ENCODE data around the gene PCDH17.

The PCDH17 gene

DNA sequence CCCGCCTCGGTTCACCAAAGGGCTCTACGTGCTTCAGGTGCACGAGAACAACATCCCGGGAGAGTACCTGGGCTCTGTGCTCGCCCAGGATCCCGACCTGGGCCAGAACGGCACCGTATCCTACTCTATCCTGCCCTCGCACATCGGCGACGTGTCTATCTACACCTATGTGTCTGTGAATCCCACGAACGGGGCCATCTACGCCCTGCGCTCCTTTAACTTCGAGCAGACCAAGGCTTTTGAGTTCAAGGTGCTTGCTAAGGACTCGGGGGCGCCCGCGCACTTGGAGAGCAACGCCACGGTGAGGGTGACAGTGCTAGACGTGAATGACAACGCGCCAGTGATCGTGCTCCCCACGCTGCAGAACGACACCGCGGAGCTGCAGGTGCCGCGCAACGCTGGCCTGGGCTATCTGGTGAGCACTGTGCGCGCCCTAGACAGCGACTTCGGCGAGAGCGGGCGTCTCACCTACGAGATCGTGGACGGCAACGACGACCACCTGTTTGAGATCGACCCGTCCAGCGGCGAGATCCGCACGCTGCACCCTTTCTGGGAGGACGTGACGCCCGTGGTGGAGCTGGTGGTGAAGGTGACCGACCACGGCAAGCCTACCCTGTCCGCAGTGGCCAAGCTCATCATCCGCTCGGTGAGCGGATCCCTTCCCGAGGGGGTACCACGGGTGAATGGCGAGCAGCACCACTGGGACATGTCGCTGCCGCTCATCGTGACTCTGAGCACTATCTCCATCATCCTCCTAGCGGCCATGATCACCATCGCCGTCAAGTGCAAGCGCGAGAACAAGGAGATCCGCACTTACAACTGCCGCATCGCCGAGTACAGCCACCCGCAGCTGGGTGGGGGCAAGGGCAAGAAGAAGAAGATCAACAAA is 2.6 kb downstream of the PCDH17 start:
- DNase-seq (ENCODE audit: insufficient read length, low spot score) (no peak), FAIRE-seq (no peak)
- no peak for TF ChIP-seq POLR2A (IDR thresholded peaks at IDR 0.05; ENCODE audit: low read depth, low read length)
- no peak for TF ChIP-seq POLR2AphosphoS5 (IDR thresholded peaks at IDR 0.05; ENCODE audit: low read depth, low read length)
- no peak for TF ChIP-seq PAX5 (IDR thresholded peaks at IDR 0.05; ENCODE audit: insufficient read depth, low read length, severe bottlenecking)
- no peak for TF ChIP-seq POU2F2 (IDR thresholded peaks at IDR 0.05; ENCODE audit: low read depth, low read length)
- TF ChIP-seq SPI1 (IDR thresholded peaks at IDR 0.05; ENCODE audit: low read depth, low read length) = no peak
- no peak for TF ChIP-seq TAF1 (IDR thresholded peaks at IDR 0.05; ENCODE audit: low read depth, low read length)

DNA sequence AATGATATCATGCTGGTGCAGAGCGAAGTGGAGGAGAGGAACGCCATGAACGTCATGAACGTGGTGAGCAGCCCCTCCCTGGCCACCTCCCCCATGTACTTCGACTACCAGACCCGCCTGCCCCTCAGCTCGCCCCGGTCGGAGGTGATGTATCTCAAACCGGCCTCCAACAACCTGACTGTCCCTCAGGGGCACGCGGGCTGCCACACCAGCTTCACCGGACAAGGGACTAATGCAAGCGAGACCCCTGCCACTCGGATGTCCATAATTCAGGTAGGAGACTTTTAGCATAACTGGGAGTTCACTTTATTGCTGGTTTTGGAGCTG is 3.3 kb downstream of the PCDH17 start:
- DNase-seq (ENCODE audit: insufficient read length, low spot score) (no peak), FAIRE-seq (no peak)
- TF ChIP-seq SPI1 (IDR thresholded peaks at IDR 0.05; ENCODE audit: low read depth, low read length) = no peak
- no peak for TF ChIP-seq POU2F2 (IDR thresholded peaks at IDR 0.05; ENCODE audit: low read depth, low read length)
- no peak for TF ChIP-seq POLR2A (IDR thresholded peaks at IDR 0.05; ENCODE audit: low read depth, low read length)
- no peak for TF ChIP-seq TAF1 (IDR thresholded peaks at IDR 0.05; ENCODE audit: low read depth, low read length)
- no peak for TF ChIP-seq PAX5 (IDR thresholded peaks at IDR 0.05; ENCODE audit: insufficient read depth, low read length, severe bottlenecking)
- no peak for TF ChIP-seq POLR2AphosphoS5 (IDR thresholded peaks at IDR 0.05; ENCODE audit: low read depth, low read length)

DNA sequence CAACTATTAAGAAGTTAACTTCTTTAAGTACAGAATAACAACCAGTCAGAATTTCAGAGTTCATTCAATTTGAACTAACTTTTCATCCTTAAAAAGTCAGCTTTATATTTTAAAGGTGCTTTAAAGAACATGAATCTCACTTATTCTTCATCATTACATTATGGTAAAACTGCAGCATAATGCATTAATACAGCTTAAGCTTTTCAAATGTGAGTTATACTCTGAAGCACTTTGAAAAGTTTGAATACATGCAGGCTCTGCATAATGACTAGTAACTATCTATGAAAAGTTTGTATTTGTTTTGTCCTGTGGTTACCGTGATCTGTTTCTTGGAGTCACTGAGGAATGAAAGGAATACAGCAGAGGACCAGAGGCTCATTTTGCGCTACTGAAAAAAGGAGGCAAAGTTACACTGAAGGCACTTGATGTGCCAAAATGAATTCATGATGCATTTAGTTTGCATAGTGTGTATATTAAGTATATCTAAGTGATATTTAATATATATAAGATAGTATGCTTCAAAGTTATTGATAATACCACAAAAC is 4.1 kb downstream of the PCDH17 start:
- FAIRE-seq = no peak
- DNase-seq (ENCODE audit: insufficient read length, low spot score) = no peak
- no peak for TF ChIP-seq POLR2AphosphoS5 (IDR thresholded peaks at IDR 0.05; ENCODE audit: low read depth, low read length)
- TF ChIP-seq PAX5 (IDR thresholded peaks at IDR 0.05; ENCODE audit: insufficient read depth, low read length, severe bottlenecking) = no peak
- no peak for TF ChIP-seq TAF1 (IDR thresholded peaks at IDR 0.05; ENCODE audit: low read depth, low read length)
- TF ChIP-seq SPI1 (IDR thresholded peaks at IDR 0.05; ENCODE audit: low read depth, low read length) = no peak
- TF ChIP-seq POLR2A (IDR thresholded peaks at IDR 0.05; ENCODE audit: low read depth, low read length) = no peak
- TF ChIP-seq POU2F2 (IDR thresholded peaks at IDR 0.05; ENCODE audit: low read depth, low read length) = no peak

DNA sequence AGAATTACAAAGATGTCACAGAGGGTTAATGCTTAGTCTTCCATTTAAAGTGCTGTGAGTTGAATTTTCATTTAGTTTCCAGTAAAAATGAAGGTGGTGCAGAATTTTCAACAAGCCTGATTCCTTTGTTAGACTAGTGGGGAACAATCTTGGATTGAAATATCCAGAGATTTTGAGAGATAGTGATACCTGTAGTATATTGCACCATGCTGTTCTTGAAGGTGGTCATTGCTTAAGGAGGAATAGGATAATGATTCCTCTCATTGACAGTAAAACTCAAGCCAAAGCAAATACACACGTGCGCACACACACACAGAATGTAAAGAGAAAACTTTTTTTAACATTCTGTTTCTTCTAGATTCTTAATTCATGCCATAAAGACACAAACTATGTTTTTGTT is 5.3 kb downstream of the PCDH17 start:
- FAIRE-seq (no peak), DNase-seq (ENCODE audit: insufficient read length, low spot score) (no peak)
- TF ChIP-seq POLR2AphosphoS5 (IDR thresholded peaks at IDR 0.05; ENCODE audit: low read depth, low read length) (no peak), POLR2A (IDR thresholded peaks at IDR 0.05; ENCODE audit: low read depth, low read length) (no peak), PAX5 (IDR thresholded peaks at IDR 0.05; ENCODE audit: insufficient read depth, low read length, severe bottlenecking) (no peak), TAF1 (IDR thresholded peaks at IDR 0.05; ENCODE audit: low read depth, low read length) (no peak), SPI1 (IDR thresholded peaks at IDR 0.05; ENCODE audit: low read depth, low read length) (no peak), POU2F2 (IDR thresholded peaks at IDR 0.05; ENCODE audit: low read depth, low read length) (no peak)

DNA sequence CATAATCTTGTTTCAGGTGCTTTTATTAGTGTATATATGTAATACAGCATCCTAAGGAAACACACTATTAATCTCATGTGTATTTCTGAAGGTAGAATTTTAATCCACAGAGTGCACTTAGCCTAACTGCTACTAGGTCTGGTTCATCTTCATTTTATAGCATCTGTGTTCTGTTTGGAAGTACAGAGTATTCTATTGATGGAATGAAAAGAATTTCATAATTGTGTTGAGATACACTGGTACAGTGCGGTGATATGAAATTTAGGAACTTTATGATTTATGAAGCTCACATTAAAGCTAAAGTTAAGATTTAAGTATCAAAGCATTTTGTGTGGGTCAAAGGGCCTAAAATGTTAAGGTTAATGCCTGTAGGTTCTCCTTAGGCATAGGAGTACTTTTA is 6.0 kb downstream of the PCDH17 start:
- TF ChIP-seq SPI1 (IDR thresholded peaks at IDR 0.05; ENCODE audit: low read depth, low read length) (no peak), POU2F2 (IDR thresholded peaks at IDR 0.05; ENCODE audit: low read depth, low read length) (no peak), PAX5 (IDR thresholded peaks at IDR 0.05; ENCODE audit: insufficient read depth, low read length, severe bottlenecking) (no peak), POLR2A (IDR thresholded peaks at IDR 0.05; ENCODE audit: low read depth, low read length) (no peak), TAF1 (IDR thresholded peaks at IDR 0.05; ENCODE audit: low read depth, low read length) (no peak)
- no peak for FAIRE-seq

DNA sequence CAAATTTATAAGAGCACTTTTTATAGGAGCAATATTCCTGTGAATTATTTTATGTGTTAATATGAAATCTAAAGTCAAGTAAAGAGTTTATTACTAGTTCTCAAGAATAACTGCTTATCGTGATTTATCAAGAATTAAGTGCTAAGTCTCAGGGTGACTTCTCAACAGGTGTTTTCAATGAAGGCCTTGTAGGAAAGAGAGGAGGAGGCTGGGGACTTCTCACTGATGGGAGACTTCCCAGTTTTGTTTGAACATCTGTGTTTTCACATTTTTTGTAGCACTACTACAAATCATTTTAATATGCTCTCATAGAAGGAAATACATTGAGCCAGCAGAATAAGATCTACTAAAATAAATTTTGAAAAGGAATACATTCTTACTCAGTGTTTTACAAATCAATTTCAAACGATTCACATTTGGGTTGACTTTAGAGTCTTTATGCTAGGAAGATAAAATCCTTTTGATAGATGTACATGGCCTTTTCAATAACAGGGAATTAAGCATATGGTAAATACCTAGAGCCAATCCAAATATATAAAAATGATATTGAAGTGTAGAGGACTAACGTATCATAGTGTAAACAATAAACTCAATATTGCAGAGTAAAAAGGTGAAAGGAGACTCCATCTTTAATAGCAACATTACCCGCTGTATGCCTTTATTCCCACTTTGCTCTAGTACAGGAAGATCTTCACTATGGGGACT is 6.8 kb downstream of the PCDH17 start:
- no peak for TF ChIP-seq POLR2AphosphoS5 (IDR thresholded peaks at IDR 0.05; ENCODE audit: low read depth, low read length)
- TF ChIP-seq SPI1 (IDR thresholded peaks at IDR 0.05; ENCODE audit: low read depth, low read length) = no peak
- no peak for TF ChIP-seq POLR2A (IDR thresholded peaks at IDR 0.05; ENCODE audit: low read depth, low read length)
- no peak for TF ChIP-seq PAX5 (IDR thresholded peaks at IDR 0.05; ENCODE audit: insufficient read depth, low read length, severe bottlenecking)
- TF ChIP-seq TAF1 (IDR thresholded peaks at IDR 0.05; ENCODE audit: low read depth, low read length) = no peak
- TF ChIP-seq POU2F2 (IDR thresholded peaks at IDR 0.05; ENCODE audit: low read depth, low read length) = no peak
- FAIRE-seq (no peak), DNase-seq (ENCODE audit: insufficient read length, low spot score) (no peak)

More for the DNA sequence above, 6.0 kb downstream of the PCDH17 start:
- DNase-seq (ENCODE audit: insufficient read length, low spot score) = no peak

DNA sequence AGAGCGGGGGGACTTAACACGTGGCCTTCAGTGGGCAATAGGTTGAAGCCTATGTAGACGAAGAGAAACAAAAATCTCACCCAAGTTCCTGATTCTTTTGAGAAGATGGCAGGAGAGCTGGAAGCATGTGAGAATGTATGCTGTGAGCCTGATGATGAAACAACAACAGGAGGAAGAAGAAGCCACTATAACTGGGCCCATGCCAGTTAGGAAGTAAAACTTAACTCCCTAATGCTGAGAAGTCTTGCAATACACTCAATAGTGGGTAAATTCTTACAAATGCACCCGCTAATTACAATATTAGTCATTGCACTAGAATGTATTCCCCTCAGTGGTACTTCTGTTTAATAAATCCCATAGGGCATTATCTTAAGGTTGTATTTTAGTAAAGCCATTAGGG is 9.1 kb downstream of the PCDH17 start:
- DNase-seq (ENCODE audit: insufficient read length, low spot score) (no peak), FAIRE-seq (no peak)
- no peak for TF ChIP-seq POLR2AphosphoS5 (IDR thresholded peaks at IDR 0.05; ENCODE audit: low read depth, low read length)
- TF ChIP-seq POLR2A (IDR thresholded peaks at IDR 0.05; ENCODE audit: low read depth, low read length) = no peak
- TF ChIP-seq SPI1 (IDR thresholded peaks at IDR 0.05; ENCODE audit: low read depth, low read length) = no peak
- no peak for TF ChIP-seq POU2F2 (IDR thresholded peaks at IDR 0.05; ENCODE audit: low read depth, low read length)
- no peak for TF ChIP-seq TAF1 (IDR thresholded peaks at IDR 0.05; ENCODE audit: low read depth, low read length)
- no peak for TF ChIP-seq PAX5 (IDR thresholded peaks at IDR 0.05; ENCODE audit: insufficient read depth, low read length, severe bottlenecking)

DNA sequence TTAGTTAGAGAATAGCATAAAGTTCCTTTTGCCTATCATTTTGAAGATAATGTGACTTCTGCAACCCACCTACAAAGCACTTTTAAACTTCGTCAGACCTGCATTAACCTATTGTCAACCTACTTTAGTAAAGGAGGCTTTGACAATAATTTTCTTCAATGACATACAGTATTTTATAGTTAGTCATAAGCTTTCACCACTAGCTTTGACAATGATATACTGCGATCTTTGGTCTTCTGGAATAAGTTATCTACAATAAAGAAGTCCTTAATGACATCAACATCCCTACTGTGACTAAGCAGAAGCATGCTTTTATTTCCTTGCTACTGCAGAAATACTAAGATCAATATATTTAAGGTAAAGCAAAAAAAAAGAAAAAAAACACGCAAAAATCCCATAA is 9.5 kb downstream of the PCDH17 start:
- DNase-seq (ENCODE audit: insufficient read length, low spot score) = no peak
- no peak for FAIRE-seq
- TF ChIP-seq SPI1 (IDR thresholded peaks at IDR 0.05; ENCODE audit: low read depth, low read length) (no peak), TAF1 (IDR thresholded peaks at IDR 0.05; ENCODE audit: low read depth, low read length) (no peak), POLR2A (IDR thresholded peaks at IDR 0.05; ENCODE audit: low read depth, low read length) (no peak), POLR2AphosphoS5 (IDR thresholded peaks at IDR 0.05; ENCODE audit: low read depth, low read length) (no peak), PAX5 (IDR thresholded peaks at IDR 0.05; ENCODE audit: insufficient read depth, low read length, severe bottlenecking) (no peak), POU2F2 (IDR thresholded peaks at IDR 0.05; ENCODE audit: low read depth, low read length) (no peak)

DNA sequence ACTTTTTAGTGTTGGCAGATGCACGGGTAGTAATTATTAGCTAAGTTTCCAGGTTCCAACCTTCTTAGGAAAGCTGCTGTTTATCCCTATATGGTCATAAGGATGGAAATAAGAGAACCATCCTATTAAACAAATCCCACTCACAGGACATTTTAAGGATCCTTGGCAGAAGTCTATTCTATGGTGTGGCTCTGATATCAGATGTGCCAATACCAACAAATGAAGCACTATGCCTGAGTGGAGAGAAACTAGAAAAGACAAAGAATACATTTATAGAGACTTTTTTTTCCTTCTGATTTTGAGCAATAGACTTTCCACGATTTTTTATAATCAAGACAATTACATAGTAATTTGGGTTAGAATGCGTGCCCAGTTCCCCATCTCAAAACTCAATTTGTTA is 12.6 kb downstream of the PCDH17 start:
- DNase-seq (ENCODE audit: insufficient read length, low spot score) = no peak
- no peak for FAIRE-seq
- TF ChIP-seq POLR2A (IDR thresholded peaks at IDR 0.05; ENCODE audit: low read depth, low read length) (no peak), POLR2AphosphoS5 (IDR thresholded peaks at IDR 0.05; ENCODE audit: low read depth, low read length) (no peak), TAF1 (IDR thresholded peaks at IDR 0.05; ENCODE audit: low read depth, low read length) (no peak), PAX5 (IDR thresholded peaks at IDR 0.05; ENCODE audit: insufficient read depth, low read length, severe bottlenecking) (no peak), SPI1 (IDR thresholded peaks at IDR 0.05; ENCODE audit: low read depth, low read length) (no peak), POU2F2 (IDR thresholded peaks at IDR 0.05; ENCODE audit: low read depth, low read length) (no peak)
